Measurements from ENCODE around the gene MEF2B. TPM values are rescaled to one million over a fixed set of nuclear protein-coding genes. Genes with fewer than 3 reads are reported as not detected.

The MEF2B gene
- total RNA-seq = 1 to 10 TPM; 2.2 to 3.7 (median 2.3) TPM

DNA sequence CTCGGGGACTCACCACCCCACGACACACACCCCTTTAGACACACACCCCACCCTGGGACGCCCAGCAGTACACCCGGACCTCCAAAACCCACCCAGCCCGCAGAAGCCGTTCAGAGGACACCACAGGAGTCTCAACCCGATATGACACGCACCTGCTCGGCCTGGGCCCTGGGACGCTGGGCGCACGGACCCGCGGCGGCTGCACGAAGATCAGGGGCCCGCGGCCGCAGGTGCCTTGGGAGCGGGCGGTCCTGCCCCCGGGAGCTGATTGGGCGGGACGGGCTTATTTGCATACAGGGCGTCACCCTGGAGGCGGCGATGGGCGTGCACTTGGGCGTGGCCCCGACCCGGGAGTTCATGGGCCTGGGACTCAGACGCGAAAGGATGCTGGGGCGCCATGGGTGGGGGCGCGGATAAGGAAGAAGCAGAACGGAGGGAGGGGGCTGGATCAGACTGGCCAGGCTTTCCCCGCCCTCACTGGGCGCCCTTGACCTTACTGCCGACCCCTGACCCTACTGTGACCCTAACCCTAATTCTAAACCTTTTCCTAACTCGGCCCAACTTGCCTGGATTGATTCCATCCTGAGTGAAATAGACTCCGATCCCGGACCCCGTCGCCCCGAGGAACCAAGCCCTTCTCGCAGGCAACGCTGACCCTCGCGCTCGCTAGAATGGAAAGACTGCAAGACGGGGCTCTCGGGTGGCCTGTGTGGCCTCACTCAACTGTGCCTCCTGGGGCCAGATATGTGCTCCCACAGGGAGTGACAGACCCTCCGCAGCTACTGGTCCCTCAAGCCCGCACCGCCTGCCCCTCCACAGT is at the start of gene MEF2B:
TSS of gene MEF2B (minus strand) at position 211 of the 820 bp plus-strand sequence. CDS start 19,528 bp downstream, outside the sequence.
- ATAC-seq (peak; percentile 98), DNase-seq (peak; percentile 67)
- Mint-ChIP-seq H3K9me3 (no peaks in the 10 kb centered on the region), H3K27me3 (ENCODE audit: low read depth) (no peaks in the 10 kb centered on the region), H3K4me3 (peak within 1 kb of the TSS; percentile 55), H3K36me3 (ENCODE audit: insufficient read depth) (no peaks in the 10 kb centered on the region), H3K4me1 (ENCODE audit: low read depth) (peaks cover 14% of the 10 kb centered on the region)

GRCh38 chr19:19218911-19219310 is 48.8 kb upstream of the MEF2B start:
- ATAC-seq (no peak), DNase-seq (no peak)
- Mint-ChIP-seq H3K4me1 (ENCODE audit: low read depth) (no peaks in the 10 kb centered on the region), H3K27me3 (ENCODE audit: low read depth) (peaks cover 30% of the 10 kb centered on the region), H3K9me3 (no peaks in the 10 kb centered on the region), H3K4me3 (no peak overlapping the region), H3K36me3 (ENCODE audit: insufficient read depth) (no peaks in the 10 kb centered on the region)

GRCh38 chr19:19217099-19217498 is 47.0 kb upstream of the MEF2B start:
- no peak for DNase-seq
- ATAC-seq = no peak
- no peak overlapping the region for H3K4me3 Mint-ChIP-seq
- H3K4me1 Mint-ChIP-seq (ENCODE audit: low read depth) = peaks cover 2% of the 10 kb centered on the region
- H3K27me3 Mint-ChIP-seq (ENCODE audit: low read depth) = peaks cover 48% of the 10 kb centered on the region
- no peaks in the 10 kb centered on the region for H3K36me3 Mint-ChIP-seq (ENCODE audit: insufficient read depth)
- no peaks in the 10 kb centered on the region for H3K9me3 Mint-ChIP-seq

DNA sequence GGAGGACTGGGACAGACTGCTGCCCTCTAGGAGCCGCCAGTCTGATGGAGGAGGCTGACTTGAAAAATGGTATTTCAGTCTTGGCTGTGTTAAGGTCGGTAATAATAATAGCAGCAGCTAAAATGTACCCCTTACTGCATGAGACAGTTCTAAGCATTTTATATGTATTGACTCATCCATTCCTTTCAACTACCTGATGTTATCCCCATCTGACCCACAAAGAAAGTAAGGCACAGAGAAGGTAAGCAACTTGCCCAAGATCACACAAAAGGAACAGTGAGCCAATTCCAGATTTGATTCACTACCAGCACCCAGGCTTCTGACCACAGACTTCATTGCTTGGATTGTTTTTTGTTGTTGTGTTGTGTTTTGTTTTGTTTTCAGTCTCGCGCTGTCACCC is 45.7 kb upstream of the MEF2B start:
- DNase-seq (no peak), ATAC-seq (no peak)
- no peaks in the 10 kb centered on the region for H3K36me3 Mint-ChIP-seq (ENCODE audit: insufficient read depth)
- H3K4me1 Mint-ChIP-seq (ENCODE audit: low read depth) = peaks cover 2% of the 10 kb centered on the region
- H3K4me3 Mint-ChIP-seq = no peak overlapping the region
- peaks cover 56% of the 10 kb centered on the region for H3K27me3 Mint-ChIP-seq (ENCODE audit: low read depth)
- no peaks in the 10 kb centered on the region for H3K9me3 Mint-ChIP-seq

GRCh38 chr19:19214892-19215291 is 44.8 kb upstream of the MEF2B start:
- H3K4me1 Mint-ChIP-seq (ENCODE audit: low read depth) = peaks cover 2% of the 10 kb centered on the region
- no peaks in the 10 kb centered on the region for H3K9me3 Mint-ChIP-seq
- no peak overlapping the region for H3K4me3 Mint-ChIP-seq
- H3K27me3 Mint-ChIP-seq (ENCODE audit: low read depth) = peaks cover 60% of the 10 kb centered on the region
- DNase-seq (no peak), ATAC-seq (peak in 1 of 2 donors; percentile 25)
- H3K36me3 Mint-ChIP-seq (ENCODE audit: insufficient read depth) = no peaks in the 10 kb centered on the region

DNA sequence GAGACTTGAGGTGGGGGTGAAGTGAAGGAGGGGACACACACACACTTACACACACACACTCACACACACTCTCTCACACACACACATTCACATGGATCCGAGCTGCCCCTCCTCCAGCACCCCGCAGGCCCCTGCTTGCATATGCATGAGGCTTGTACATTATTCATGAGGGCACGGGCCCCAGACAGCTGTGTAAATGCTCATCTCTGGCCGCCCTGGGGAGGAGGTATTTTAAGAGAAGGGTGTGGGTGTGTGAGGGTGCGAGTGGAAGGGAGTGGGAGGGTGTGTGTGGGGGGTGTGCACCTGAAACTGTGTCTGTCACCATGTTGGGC is 44.1 kb upstream of the MEF2B start:
- Mint-ChIP-seq H3K36me3 (ENCODE audit: insufficient read depth) (no peaks in the 10 kb centered on the region), H3K27me3 (ENCODE audit: low read depth) (peaks cover 60% of the 10 kb centered on the region), H3K9me3 (no peaks in the 10 kb centered on the region), H3K4me1 (ENCODE audit: low read depth) (peaks cover 2% of the 10 kb centered on the region), H3K4me3 (no peak overlapping the region)
- ATAC-seq (peak in 1 of 2 donors; percentile 27), DNase-seq (no peak)

DNA sequence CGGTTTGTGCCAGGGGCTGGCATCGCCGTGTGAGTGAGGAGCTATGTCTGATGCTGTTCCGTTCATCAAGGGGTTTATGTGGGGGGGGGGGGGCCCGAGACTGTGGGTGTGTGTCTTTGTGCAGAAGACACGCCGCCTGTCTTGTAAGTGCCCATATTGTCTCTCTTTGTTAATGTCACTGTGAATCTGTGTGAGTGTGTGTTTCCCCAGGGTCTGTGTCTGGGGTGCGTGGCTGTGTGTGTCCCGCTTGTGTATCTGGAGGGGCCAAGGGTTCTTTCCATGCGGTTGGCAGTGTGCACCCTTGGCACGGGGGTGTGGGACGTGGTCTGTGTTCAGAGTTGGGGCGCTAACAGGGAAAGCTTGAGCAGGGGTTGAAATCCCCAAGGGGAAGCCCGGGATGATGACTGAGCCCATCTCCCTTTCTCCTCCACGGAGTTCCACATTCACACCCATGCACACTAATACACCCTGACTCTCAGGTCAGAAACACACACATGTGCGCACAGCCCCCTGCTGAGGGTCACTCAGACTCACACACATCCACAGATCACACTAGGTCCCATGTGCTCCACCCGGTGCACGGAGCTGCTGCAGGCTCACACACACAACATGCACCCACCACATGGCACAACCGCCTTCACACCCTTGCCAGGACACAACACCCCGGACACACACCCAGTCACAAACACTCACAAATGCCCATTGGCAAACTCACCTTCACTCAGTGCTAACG is 43.5 kb upstream of the MEF2B start:
- Mint-ChIP-seq H3K4me1 (ENCODE audit: low read depth) (peaks cover 2% of the 10 kb centered on the region), H3K27me3 (ENCODE audit: low read depth) (peaks cover 60% of the 10 kb centered on the region), H3K4me3 (no peak overlapping the region), H3K36me3 (ENCODE audit: insufficient read depth) (no peaks in the 10 kb centered on the region), H3K9me3 (no peaks in the 10 kb centered on the region)
- ATAC-seq (peak in 1 of 2 donors; percentile 36), DNase-seq (no peak)

DNA sequence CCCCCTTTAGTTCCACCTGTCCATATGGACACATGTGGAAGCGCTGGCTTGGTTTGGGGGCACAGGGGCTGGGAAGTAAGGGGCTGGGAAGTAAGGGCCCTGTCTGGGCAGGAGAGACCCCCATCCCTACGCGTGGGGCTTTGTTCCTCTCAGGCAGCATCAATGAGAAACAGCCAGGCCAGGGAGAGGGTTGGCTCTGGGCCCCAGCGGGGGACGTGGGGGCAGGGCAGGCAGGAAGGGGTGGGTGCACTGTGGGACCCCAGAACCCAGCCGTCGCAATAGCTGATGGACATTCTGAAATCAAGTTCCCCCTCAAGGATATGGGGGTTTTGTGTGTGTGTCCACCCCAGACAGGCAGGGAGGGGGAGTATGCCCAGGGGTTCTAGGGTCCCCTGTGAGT is 42.9 kb upstream of the MEF2B start:
- peaks cover 60% of the 10 kb centered on the region for H3K27me3 Mint-ChIP-seq (ENCODE audit: low read depth)
- H3K36me3 Mint-ChIP-seq (ENCODE audit: insufficient read depth) = no peaks in the 10 kb centered on the region
- no peaks in the 10 kb centered on the region for H3K9me3 Mint-ChIP-seq
- no peak for ATAC-seq
- H3K4me1 Mint-ChIP-seq (ENCODE audit: low read depth) = peaks cover 3% of the 10 kb centered on the region
- DNase-seq = no peak
- H3K4me3 Mint-ChIP-seq = no peak overlapping the region

DNA sequence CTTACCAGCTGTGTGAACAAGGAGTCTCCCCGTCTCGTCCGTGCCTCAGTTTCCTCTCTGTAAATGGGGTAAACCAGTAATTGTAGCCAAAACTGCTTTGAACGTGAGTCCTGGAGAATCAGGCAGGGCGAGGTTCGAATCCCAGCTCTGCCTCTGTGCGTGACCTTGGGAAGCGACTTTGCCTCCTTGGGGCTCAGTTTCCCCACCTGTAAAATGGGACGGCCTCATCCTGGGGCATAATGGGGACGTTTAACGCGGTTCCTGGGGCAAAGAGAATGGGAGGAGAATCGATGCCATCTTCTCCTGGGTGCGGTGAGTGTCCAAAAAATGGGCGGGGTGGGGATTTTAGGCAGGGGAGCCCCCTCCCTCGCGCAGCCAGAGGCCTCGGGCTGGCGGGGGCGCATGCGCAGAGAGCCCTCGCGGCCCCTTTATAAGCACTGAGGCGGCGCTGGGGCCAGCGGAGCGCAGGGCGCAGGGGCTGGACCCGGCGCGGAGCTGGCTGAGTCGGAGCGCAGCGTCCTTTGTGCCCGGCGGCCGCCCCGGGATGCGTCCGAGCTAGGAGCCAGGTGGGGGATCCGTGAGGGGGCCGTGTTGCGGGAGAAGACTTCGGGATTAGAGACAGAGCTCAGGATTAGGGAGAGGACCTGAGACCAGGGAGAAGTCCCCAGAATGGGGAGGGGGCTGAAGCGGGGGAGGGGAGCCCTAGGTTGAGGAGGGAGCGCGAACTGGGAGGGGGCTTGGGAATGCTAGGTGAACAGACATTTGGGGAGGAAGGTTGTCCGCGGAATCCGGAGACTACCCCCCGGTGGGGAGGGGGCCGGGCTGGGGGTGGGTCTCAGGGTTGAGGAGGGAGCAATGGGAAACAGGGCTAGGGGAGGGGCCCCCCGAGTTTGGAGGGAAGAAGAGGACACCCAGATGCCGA is 41.7 kb upstream of the MEF2B start, which contains the start of gene NCAN:
TSS of gene NCAN (plus strand) at position 460 of the 922 bp plus-strand sequence. CDS start 4,996 bp downstream, outside the sequence.
- H3K4me1 Mint-ChIP-seq (ENCODE audit: low read depth) = peaks cover 14% of the 10 kb centered on the region
- DNase-seq = no peak
- H3K4me3 Mint-ChIP-seq = no peak within 1 kb of the TSS
- no peaks in the 10 kb centered on the region for H3K36me3 Mint-ChIP-seq (ENCODE audit: insufficient read depth)
- ATAC-seq = no peak
- peaks cover 53% of the 10 kb centered on the region for H3K27me3 Mint-ChIP-seq (ENCODE audit: low read depth)
- no peaks in the 10 kb centered on the region for H3K9me3 Mint-ChIP-seq

DNA sequence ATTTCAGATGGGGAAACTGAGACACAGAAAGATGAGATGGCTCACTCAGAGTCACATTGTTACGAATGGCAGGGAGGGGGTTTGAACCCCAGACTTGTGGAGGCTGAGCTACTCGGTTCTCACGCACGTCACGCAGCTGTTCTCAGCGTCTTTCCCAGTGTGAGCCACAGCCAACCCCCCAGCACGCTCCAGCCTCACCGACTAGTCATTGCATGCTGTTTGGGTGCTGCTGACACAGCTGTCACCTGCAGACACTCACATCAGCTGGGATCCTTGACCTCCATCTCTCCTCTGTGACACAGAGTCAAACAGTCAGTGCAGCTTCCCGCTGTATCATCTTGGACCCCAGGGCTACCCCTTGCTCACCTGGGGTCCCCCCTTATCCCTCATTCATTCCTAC is 39.3 kb upstream of the MEF2B start:
- DNase-seq (no peak), ATAC-seq (no peak)
- Mint-ChIP-seq H3K36me3 (ENCODE audit: insufficient read depth) (no peaks in the 10 kb centered on the region), H3K4me1 (ENCODE audit: low read depth) (peaks cover 15% of the 10 kb centered on the region), H3K27me3 (ENCODE audit: low read depth) (peaks cover 34% of the 10 kb centered on the region), H3K9me3 (no peaks in the 10 kb centered on the region), H3K4me3 (no peak overlapping the region)

DNA sequence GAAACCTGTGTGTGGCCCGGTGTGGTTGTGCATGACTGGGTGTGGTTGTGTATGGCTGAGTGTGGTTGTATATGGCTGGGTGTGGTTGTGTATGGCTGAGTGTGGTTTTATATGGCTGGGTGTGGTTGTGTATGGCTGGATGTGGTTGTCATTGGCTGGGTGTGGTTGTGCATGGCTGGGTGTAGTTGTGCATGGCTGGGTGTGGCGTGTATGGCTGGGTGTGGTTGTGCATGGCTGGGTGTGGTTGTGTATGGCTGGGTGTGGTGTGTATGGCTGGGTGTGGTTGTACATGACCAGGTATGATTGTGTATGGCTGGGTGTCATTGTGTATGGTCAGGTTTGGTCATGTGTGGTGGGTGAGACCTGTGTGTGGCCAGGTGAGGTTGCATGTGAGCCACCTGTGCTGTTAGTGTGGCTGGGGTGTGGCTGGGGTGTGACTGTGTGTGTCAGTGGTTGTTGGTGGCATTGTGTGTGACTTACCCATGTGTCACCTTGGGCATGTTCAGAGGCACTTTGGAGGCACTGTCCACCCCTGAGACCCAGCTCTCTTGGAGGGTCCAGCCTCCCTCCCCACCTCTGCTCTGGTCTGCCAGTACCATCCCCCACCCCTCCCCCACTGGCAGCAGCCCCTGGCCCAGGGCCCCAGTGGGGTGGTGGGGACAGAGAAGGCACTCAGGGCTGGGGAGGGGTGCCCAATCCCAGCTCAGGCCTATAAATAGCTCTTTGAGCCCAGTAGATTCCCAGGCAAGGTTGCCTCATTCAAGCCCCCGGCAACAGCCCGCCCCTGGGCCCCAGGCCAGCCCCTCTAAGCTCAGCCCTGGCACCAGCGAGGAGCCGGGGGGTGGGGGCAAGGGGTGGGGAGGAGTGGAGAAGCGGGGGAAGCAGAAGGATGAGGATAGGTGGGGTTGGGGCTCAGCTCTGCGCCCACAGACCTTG is 37.8 kb upstream of the MEF2B start:
- no peak overlapping the region for H3K4me3 Mint-ChIP-seq
- H3K27me3 Mint-ChIP-seq (ENCODE audit: low read depth) = peaks cover 20% of the 10 kb centered on the region
- DNase-seq (no peak), ATAC-seq (no peak)
- H3K9me3 Mint-ChIP-seq = no peaks in the 10 kb centered on the region
- no peaks in the 10 kb centered on the region for H3K36me3 Mint-ChIP-seq (ENCODE audit: insufficient read depth)
- H3K4me1 Mint-ChIP-seq (ENCODE audit: low read depth) = peaks cover 17% of the 10 kb centered on the region

- Mint-ChIP-seq H3K36me3 (ENCODE audit: insufficient read depth) (no peaks in the 10 kb centered on the region), H3K9me3 (no peaks in the 10 kb centered on the region), H3K4me3 (no peak overlapping the region), H3K4me1 (ENCODE audit: low read depth) (peaks cover 26% of the 10 kb centered on the region), H3K27me3 (ENCODE audit: low read depth) (peaks cover 12% of the 10 kb centered on the region)
- DNase-seq = no peak
- no peak for ATAC-seq
Observed at GRCh38 chr19:19206938-19207337, 36.9 kb upstream of the MEF2B start.
